K562 (cell line): Measurements from ENCODE around the gene TSPOAP1. TPM values are rescaled to one million over a fixed set of nuclear protein-coding genes. Genes with fewer than 3 reads are reported as not detected.

Experiments
- ATAC-seq: fragments of 200-7000 bp; cut with Tn5 transposase; 3 replicates; pipeline ENCODE4 v1.9.1; 2020; ENCODE audit warnings: moderate library complexity
- BruUV-seq: library from RNA; stranded (reverse); fragments of 400-500 nt; replicated peaks from 2 replicates; lab custom pipeline; 2021; lab: Mats Ljungman, UMichigan
- CTCF ChIA-PET: fragments of 300-600 bp; formaldehyde crosslinking; extraction: SDS; loops from one replicate; lab custom pipeline; 2021; ENCODE audit warnings: low intra/inter-chr PET ratio; lab: Yijun Ruan, JAX
- POLR2A ChIA-PET: fragments of 300-600, 350-650 bp; sonication (Branson Sonifier 250); formaldehyde crosslinking; extraction: SDS; loops from one replicate; lab custom pipeline; 2021; ENCODE audit warnings: antibody characterized with exemption, inconsistent platforms; lab: Yijun Ruan, JAX
- DNase-seq, 4 experiments: peaks; one replicate each; pipeline versions ENCODE4 v3.0.0 to v3.0.0-alpha.2; 2011 to 2018; ENCODE audit warnings: low spot score in 3 of 4, mixed read lengths in 3 of 4; ENCODE audit errors: extremely low read depth in 1 of 4
- FAIRE-seq: peaks from 2 replicates; lab custom pipeline; 2011; peaks lifted over from hg19 to GRCh38; lab: Jason Lieb, UNC
- H2AFZ ChIP-seq: 2 replicates; pipeline ENCODE4 v1.6.0; 2011; ENCODE audit warnings: low read depth, low read length, control low read depth, inconsistent platforms
- H3K27ac ChIP-seq: fragments of 200-600 bp; 3 replicates; pipeline ENCODE4 v1.8.0; 2011; ENCODE audit warnings: low read depth, mild to moderate bottlenecking, control low read depth, inconsistent platforms, low read length, moderate library complexity, mixed read lengths; ENCODE audit errors: extremely low read depth
- H3K27me3 ChIP-seq, 2 experiments: fragments of 300-600 bp in 1 of 2; 2 replicates in 1 of 2; 3 replicates in 1 of 2; pipeline versions ENCODE4 v1.6.0 to v1.8.0; 2011; ENCODE audit warnings: inconsistent platforms in 2 of 2, low read length in 2 of 2, mild to moderate bottlenecking in 1 of 2, mixed read lengths in 1 of 2, moderate library complexity in 1 of 2; ENCODE audit not compliant: control insufficient read depth in 2 of 2, insufficient read depth in 2 of 2
- H3K36me3 ChIP-seq: fragments of 300-600 bp; 3 replicates; pipeline ENCODE4 v1.8.0; 2011; ENCODE audit warnings: mild to moderate bottlenecking, low read length, inconsistent platforms; ENCODE audit not compliant: control insufficient read depth, insufficient read depth
- H3K4me1 ChIP-seq, 2 experiments: fragments of 200-600 bp in 1 of 2; replicated peaks in 1 of 2; 2 replicates in 1 of 2; 3 replicates in 1 of 2; pipeline versions ENCODE4 v1.5.1 to v1.8.0; 2011; ENCODE audit warnings: inconsistent platforms in 2 of 2, low read length in 2 of 2, mild to moderate bottlenecking in 1 of 2, mixed read lengths in 1 of 2, moderate library complexity in 1 of 2; ENCODE audit not compliant: control insufficient read depth in 2 of 2, insufficient read depth in 2 of 2
- H3K4me2 ChIP-seq: 2 replicates; pipeline ENCODE4 v1.6.1; 2011; ENCODE audit warnings: low read length, control low read depth, inconsistent platforms, mixed read lengths; ENCODE audit not compliant: insufficient read depth
- H3K4me3 ChIP-seq: fragments of 200-600 bp; sonication (generic), shearing (Covaris generic); 2 replicates; pipeline ENCODE4 v1.5.1; 2016; ENCODE audit warnings: control low read depth, inconsistent platforms
- H3K79me2 ChIP-seq: fragments of 200-600 bp; 3 replicates; pipeline ENCODE4 v1.8.0; 2011; ENCODE audit warnings: low read length, inconsistent platforms; ENCODE audit not compliant: control insufficient read depth, insufficient read depth
- H3K9ac ChIP-seq, 2 experiments: 2 replicates each; pipeline versions ENCODE4 v1.6.0 to v1.6.1; 2011; ENCODE audit warnings: low read depth in 2 of 2, low read length in 2 of 2, control low read depth in 1 of 2, inconsistent platforms in 1 of 2, mild to moderate bottlenecking in 1 of 2, mixed read lengths in 1 of 2; ENCODE audit not compliant: insufficient read depth in 1 of 2
- H3K9me1 ChIP-seq: one replicate; pipeline ENCODE4 v1.6.0; 2011; ENCODE audit warnings: inconsistent platforms, mild to moderate bottlenecking, low read length, moderate library complexity; ENCODE audit not compliant: control insufficient read depth, insufficient read depth
- H3K9me3 ChIP-seq: replicated peaks from 2 replicates; pipeline ENCODE4 v1.5.1; 2011; ENCODE audit warnings: low read depth, low read length, inconsistent platforms; ENCODE audit not compliant: control insufficient read depth, insufficient read depth
- H4K20me1 ChIP-seq: replicated peaks from 2 replicates; pipeline ENCODE4 v1.6.1; 2011; ENCODE audit warnings: low read length, inconsistent platforms, mixed read lengths; ENCODE audit not compliant: control insufficient read depth, insufficient read depth
- EHMT2 ChIP-seq: fragments of 450-650 bp; IDR thresholded peaks from 2 replicates; pipeline ENCODE4 v1.6.1; 2018; ENCODE audit warnings: antibody characterized with exemption
- ESRRA ChIP-seq: fragments of 450-650 bp; IDR thresholded peaks from 2 replicates; pipeline ENCODE4 v1.6.1; 2014; ENCODE audit warnings: low read depth, mild to moderate bottlenecking, moderate library complexity, borderline replicate concordance
- ETV1 ChIP-seq: fragments of 450-650 bp; conservative IDR thresholded peaks from 2 replicates; pipeline ENCODE4 v1.6.1; 2016; ENCODE audit warnings: missing genetic modification characterization, control low read depth, low read depth, missing compliant biosample characterization
- FOSL1 ChIP-seq: fragments of 200-800 bp; sonication (Bioruptor generic); conservative IDR thresholded peaks from 2 replicates; pipeline ENCODE4 v1.6.1; 2016; ENCODE audit warnings: missing genetic modification characterization, missing compliant biosample characterization
- HOXB6 ChIP-seq: fragments of 250-450 bp; sonication (Bioruptor Pico); IDR thresholded peaks from 2 replicates; pipeline ENCODE4 v1.5.1; 2022; ENCODE audit warnings: mild to moderate bottlenecking, borderline replicate concordance
- JUND ChIP-seq, 2 experiments: IDR thresholded peaks; 2 replicates in 1 of 2; 3 replicates in 1 of 2; pipeline ENCODE4 v1.6.1; 2011; ENCODE audit warnings: borderline replicate concordance in 2 of 2, low read depth in 2 of 2, low read length in 2 of 2, improper control_type of control experiment in 1 of 2, missing biosample characterization in 1 of 2, missing genetic modification characterization in 1 of 2, missing genetic modification reagents in 1 of 2
- MAFG ChIP-seq: fragments of 450-650 bp; conservative IDR thresholded peaks from 2 replicates; pipeline ENCODE4 v1.6.1; 2016; ENCODE audit warnings: missing genetic modification characterization, missing compliant biosample characterization
- NR2C1 ChIP-seq, 2 experiments: fragments of 450-650 bp; IDR thresholded peaks; 2 replicates each; pipeline ENCODE4 v1.6.1; 2017; ENCODE audit warnings: mild to moderate bottlenecking in 2 of 2, antibody characterized with exemption in 1 of 2, inconsistent platforms in 1 of 2, missing compliant biosample characterization in 1 of 2, missing genetic modification characterization in 1 of 2
- TCF7 ChIP-seq: sonication (generic); IDR thresholded peaks from 2 replicates; pipeline ENCODE4 v1.6.1; 2016; ENCODE audit warnings: antibody characterized with exemption, borderline replicate concordance
- TOE1 ChIP-seq, 2 experiments: fragments of 450-650 bp in 1 of 2; sonication (generic) in 1 of 2; formaldehyde crosslinking in 1 of 2; IDR thresholded peaks; 2 replicates each; pipeline versions ENCODE4 v1.7.1 to v1.8.0; 2016 to 2022; ENCODE audit warnings: borderline replicate concordance in 2 of 2, mild to moderate bottlenecking in 2 of 2, antibody characterized with exemption in 1 of 2, inconsistent platforms in 1 of 2, low read depth in 1 of 2, missing genetic modification reagents in 1 of 2, moderate library complexity in 1 of 2
- ZFP36 ChIP-seq: fragments of 150-350 bp; IDR thresholded peaks from 2 replicates; pipeline ENCODE4 v1.6.1; 2018; ENCODE audit warnings: low read length, low read depth; ENCODE audit not compliant: partially characterized antibody
- WGBS: fragments of 100-300 bp; shearing (Covaris generic); methylation state at CpG from one replicate; pipeline ENCODE4 v1.1.6; 2016; ENCODE audit warnings: low coverage, mixed read lengths; ENCODE audit not compliant: insufficient coverage; ENCODE audit errors: missing lambda C conversion rate; 5-methylcytosine and 5-hydroxymethylcytosine counted together
- in situ Hi-C: fragments of 300-500 bp; cut with MboI; formaldehyde crosslinking; loops from 4 replicates; pipeline ENCODE4 v1.15.0; 2018; ENCODE audit warnings: inconsistent platforms, mixed read lengths
- intact Hi-C: fragments of 100-400 bp; cut with micrococcal nuclease; formaldehyde crosslinking; loops from 2 replicates; pipeline ENCODE4 v1.14.2; 2022
- polyA plus RNA-seq, 8 experiments: library from polyadenylated mRNA; depleted of rRNA in 4 of 8; stranded (reverse) in 5 of 8; unstranded in 3 of 8; fragments of >200 nt; fragmentation: Nextera tagmentation in 2 of 8; fragmentation: Illumina TruSeq in 1 of 8; extraction: Ambion mirVana in 2 of 8; extraction: Trizol in 1 of 8; gene quantifications; 2 replicates each; pipeline versions ENCODE4 v1.2.1 to v1.2.3, GENCODE V29; 2011 to 2014; ENCODE audit warnings: inconsistent platforms in 1 of 8, missing spikeins in 1 of 8
- total RNA-seq, 7 experiments: library from RNA; depleted of rRNA in 6 of 7; stranded (reverse); fragments of >200 nt in 6 of 7; fragmentation: Illumina TruSeq in 2 of 7; extraction: Trizol in 2 of 7; gene quantifications; 2 replicates each; pipeline versions ENCODE4 v1.2.1 to v1.2.3, GENCODE V29; 2011 to 2021; ENCODE audit warnings: low replicate concordance in 1 of 7
- TF ChIP-seq, protein P1 (sequence below), 2 experiments: fragments of 450-650 bp in 1 of 2; sonication (generic) in 1 of 2; formaldehyde crosslinking in 1 of 2; IDR thresholded peaks in 1 of 2; conservative IDR thresholded peaks in 1 of 2; 2 replicates each; pipeline versions ENCODE4 v1.6.1 to v1.8.1; 2016 to 2023; ENCODE audit warnings: mild to moderate bottlenecking in 2 of 2, moderate library complexity in 2 of 2, inconsistent platforms in 1 of 2, missing genetic modification reagents in 1 of 2
- TF ChIP-seq, protein P2 (sequence below): sonication (generic); formaldehyde crosslinking; IDR thresholded peaks from 2 replicates; pipeline ENCODE4 v1.9.0; 2022; ENCODE audit warnings: mild to moderate bottlenecking, missing genetic modification reagents
- TF ChIP-seq, protein P3 (sequence below): sonication (generic); formaldehyde crosslinking; IDR thresholded peaks from 2 replicates; pipeline ENCODE4 v1.8.0; 2022; ENCODE audit warnings: missing genetic modification reagents, mild to moderate bottlenecking, moderate library complexity, borderline replicate concordance

The TSPOAP1 gene
- total and polyA plus RNA-seq, 9 of the 15 experiments (the other 6 are each of a cell fraction or from before 2014, with no cell fraction given), result 0.87 to 3.9 (median 1.8) TPM; not detected in 2

DNA sequence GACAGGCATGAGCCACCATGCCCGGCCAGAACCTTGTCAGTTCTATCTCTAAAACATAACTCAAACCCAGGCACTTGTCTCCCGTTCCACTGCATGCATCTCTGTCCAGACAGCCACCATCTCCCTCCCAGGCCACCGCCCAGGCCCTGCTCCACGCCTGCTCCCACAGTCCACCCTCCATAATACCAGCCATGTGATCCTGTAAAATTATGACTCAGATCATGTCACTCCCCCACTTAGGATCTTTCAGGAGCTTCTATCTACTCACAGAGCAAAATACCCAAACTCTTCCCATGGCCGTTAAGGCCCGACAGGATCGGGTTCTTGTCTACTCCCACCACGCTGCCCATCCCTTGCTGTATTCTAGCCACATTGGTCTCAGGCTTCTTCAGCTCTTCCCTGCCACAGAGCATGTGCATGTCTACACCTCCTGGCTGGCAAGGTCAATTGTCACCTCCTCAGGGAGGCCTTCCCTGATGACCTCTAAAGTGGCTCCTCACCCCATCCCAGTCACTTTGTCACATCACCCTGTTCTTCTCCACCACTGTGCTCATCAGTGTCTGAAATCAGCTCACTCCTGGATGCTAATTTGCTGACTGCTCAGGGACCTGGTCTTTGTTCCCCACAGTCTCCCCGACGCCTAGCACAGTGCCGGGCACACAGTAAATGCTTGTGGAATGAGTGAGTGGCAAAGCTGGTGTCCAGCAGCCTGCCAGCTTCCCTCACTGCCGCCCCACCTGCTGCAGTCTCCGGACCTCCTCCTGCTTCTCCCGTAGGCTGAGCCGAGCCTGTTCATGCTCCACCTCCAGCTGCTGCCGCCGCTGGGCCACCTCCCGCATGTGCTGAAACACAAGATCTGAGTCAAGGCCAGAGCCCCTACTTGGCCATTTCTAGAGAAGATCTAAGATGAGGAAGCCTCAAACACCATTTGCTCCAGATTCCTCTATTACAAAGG is 6.7 kb downstream of the TSPOAP1 start:
- in situ Hi-C loops, result no loop called here
- POLR2A ChIA-PET, result interaction anchor here (0.6 to 2.6 kb wide), 4 partner anchors 10 to 309 kb away, joined by 3 to 8 read pairs (median 6); no protein-coding TSS in a partner anchor
- TF ChIP-seq, protein P1, sequence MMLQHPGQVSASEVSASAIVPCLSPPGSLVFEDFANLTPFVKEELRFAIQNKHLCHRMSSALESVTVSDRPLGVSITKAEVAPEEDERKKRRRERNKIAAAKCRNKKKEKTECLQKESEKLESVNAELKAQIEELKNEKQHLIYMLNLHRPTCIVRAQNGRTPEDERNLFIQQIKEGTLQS (IDR thresholded peaks at IDR 0.05), result peak; percentile 39; the same call in 1 of the 2 replicates
- TF ChIP-seq, protein P1 (CRISPR knock-in tag; conservative IDR thresholded peaks at IDR 0.05), result no peak
- TF ChIP-seq TCF7 (no peak), HOXB6 (no peak), ETV1 (tag) (no peak), TOE1 (IDR thresholded peaks at IDR 0.05; ENCODE audit: borderline replicate concordance) (no peak), TOE1 (CRISPR knock-in tag; IDR thresholded peaks at IDR 0.05; ENCODE audit: borderline replicate concordance, low read depth) (no peak), FOSL1 (tag) (peak; percentile 75), MAFG (tag) (no peak), JUND (IDR thresholded peaks at IDR 0.05; ENCODE audit: borderline replicate concordance, low read depth, low read length) (peak; percentile 35; the same call in 1 of the 2 replicates), JUND (tag; IDR thresholded peaks at IDR 0.05; ENCODE audit: borderline replicate concordance, low read depth, low read length) (no peak; the same call in 2 of the 3 replicates), ZFP36 (peak; percentile 95), ESRRA (no peak), NR2C1 (IDR thresholded peaks at IDR 0.05) (no peak), NR2C1 (tag; IDR thresholded peaks at IDR 0.05) (no peak), EHMT2 (no peak)
- TF ChIP-seq, protein P2, sequence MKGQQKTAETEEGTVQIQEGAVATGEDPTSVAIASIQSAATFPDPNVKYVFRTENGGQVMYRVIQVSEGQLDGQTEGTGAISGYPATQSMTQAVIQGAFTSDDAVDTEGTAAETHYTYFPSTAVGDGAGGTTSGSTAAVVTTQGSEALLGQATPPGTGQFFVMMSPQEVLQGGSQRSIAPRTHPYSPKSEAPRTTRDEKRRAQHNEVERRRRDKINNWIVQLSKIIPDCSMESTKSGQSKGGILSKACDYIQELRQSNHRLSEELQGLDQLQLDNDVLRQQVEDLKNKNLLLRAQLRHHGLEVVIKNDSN (CRISPR knock-in tag), result peak; percentile 54; the same call in 1 of the 2 replicates
- TF ChIP-seq, protein P3, sequence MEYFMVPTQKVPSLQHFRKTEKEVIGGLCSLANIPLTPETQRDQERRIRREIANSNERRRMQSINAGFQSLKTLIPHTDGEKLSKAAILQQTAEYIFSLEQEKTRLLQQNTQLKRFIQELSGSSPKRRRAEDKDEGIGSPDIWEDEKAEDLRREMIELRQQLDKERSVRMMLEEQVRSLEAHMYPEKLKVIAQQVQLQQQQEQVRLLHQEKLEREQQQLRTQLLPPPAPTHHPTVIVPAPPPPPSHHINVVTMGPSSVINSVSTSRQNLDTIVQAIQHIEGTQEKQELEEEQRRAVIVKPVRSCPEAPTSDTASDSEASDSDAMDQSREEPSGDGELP, result no peak

More for the DNA sequence above, 6.7 kb downstream of the TSPOAP1 start:
- ATAC-seq (no peak), DNase-seq (no peak), FAIRE-seq (no peak)
- Histone ChIP-seq H3K9ac (peak overlapping the region in 1 of 2 experiments; percentile 63; a peak in 1 of 4 replicates), H3K36me3 (no peaks in the 10 kb centered on the region), H4K20me1 (no peaks in the 10 kb centered on the region), H3K4me3 (no peak overlapping the region), H3K9me3 (no peaks in the 10 kb centered on the region), H3K4me2 (no peak overlapping the region), H3K4me1 (peaks cover 0 to 50% of the 10 kb centered on the region in 2 experiments; a peak in 3 of 5 replicates), H2AFZ (no peak overlapping the region), H3K79me2 (no peaks in the 10 kb centered on the region), H3K27ac (no peak overlapping the region), H3K27me3 (no peaks in the 10 kb centered on the region), H3K9me1 (no peaks in the 10 kb centered on the region)
- BruUV-seq, result no TSS peak
- CTCF ChIA-PET, result interaction anchor here (0.6 kb wide), 1 partner anchor 122 kb away, joined by 3 read pairs; no protein-coding TSS in a partner anchor
- intact Hi-C loops, result no loop called here
- WGBS, result 68% methylated on average over 18 of the region's 18 CpGs
